Colon (tissue), 2 donors: ENCODE results near the gene TAF9B.
"Not testable (repeated sequence)": the region's sequence is repeated elsewhere in the genome, so short reads cannot be mapped to it uniquely, and the experiment has no call there.

Source experiments
- FAIRE-seq: peaks from 2 replicates; lab custom pipeline; 2012; peaks lifted over from hg19 to GRCh38; lab: Jason Lieb, UNC
- donor health status: control.
- donor health status: control.

The TAF9B gene

GRCh38 chrX:78139160-78140123 is at the start of gene TAF9B:
TSS of gene TAF9B (minus strand) at chrX:78139650. CDS start at chrX:78139611, 39 bp downstream.
- FAIRE-seq, result no peak

GRCh38 chrX:78182881-78183280 is 43.4 kb upstream of the TAF9B start:
- FAIRE-seq, result no peak

- no peak for FAIRE-seq
Measured at GRCh38 chrX:78181307-78181706, 41.9 kb upstream of the TAF9B start.

- no peak for FAIRE-seq
Measured at GRCh38 chrX:78168065-78168464, 28.6 kb upstream of the TAF9B start.

GRCh38 chrX:78165425-78165824 is 26.0 kb upstream of the TAF9B start:
- FAIRE-seq, result no peak

- not testable (repeated sequence) for FAIRE-seq
Measured at GRCh38 chrX:78163175-78163574, 23.7 kb upstream of the TAF9B start.

GRCh38 chrX:78160711-78161110 is 21.3 kb upstream of the TAF9B start:
- FAIRE-seq, result not testable (repeated sequence)

GRCh38 chrX:78157846-78158245 is 18.4 kb upstream of the TAF9B start:
- not testable (repeated sequence) for FAIRE-seq

- not testable (repeated sequence) for FAIRE-seq
Measured at GRCh38 chrX:78157373-78157772, 17.9 kb upstream of the TAF9B start.

GRCh38 chrX:78147002-78147540 is 7.6 kb upstream of the TAF9B start:
- not testable (repeated sequence) for FAIRE-seq

GRCh38 chrX:78140206-78140605 is 756 bp upstream of the TAF9B start:
- no peak for FAIRE-seq

- FAIRE-seq, result no peak
Measured at GRCh38 chrX:78133238-78133960, 6.1 kb downstream of the TAF9B start.

- no peak for FAIRE-seq
Measured at GRCh38 chrX:78131117-78131516, 8.3 kb downstream of the TAF9B start.

- FAIRE-seq, result no peak
Measured at GRCh38 chrX:78130396-78130795, 9.1 kb downstream of the TAF9B start.

GRCh38 chrX:78129714-78130113 is 9.7 kb downstream of the TAF9B start:
- no peak for FAIRE-seq

- not testable (repeated sequence) for FAIRE-seq
Measured at GRCh38 chrX:78125781-78126180, 13.7 kb downstream of the TAF9B start.

- FAIRE-seq, result no peak
Measured at GRCh38 chrX:78125148-78125547, 14.3 kb downstream of the TAF9B start.

- FAIRE-seq, result no peak
Measured at GRCh38 chrX:78124307-78124706, 15.1 kb downstream of the TAF9B start.

GRCh38 chrX:78123190-78123589 is 16.3 kb downstream of the TAF9B start:
- FAIRE-seq, result no peak

GRCh38 chrX:78119521-78120227 is 19.8 kb downstream of the TAF9B start:
- FAIRE-seq, result peak; percentile 38

- FAIRE-seq, result no peak
Measured at GRCh38 chrX:78118628-78119027, 20.8 kb downstream of the TAF9B start.

GRCh38 chrX:78116766-78117165 is 22.7 kb downstream of the TAF9B start:
- no peak for FAIRE-seq
